RWPE2 (cell line): Measurements from ENCODE around the gene TMEM94.

ENCODE experiments used
- ATAC-seq: fragments of 200-7000 bp; cut with Tn5 transposase; 3 replicates; pipeline ENCODE4 v1.9.1; 2021; ENCODE audit warnings: low read depth
- DNase-seq: peaks from one replicate; pipeline ENCODE4 v3.0.0-alpha.2; 2020; ENCODE audit warnings: low spot score
- H3K27ac ChIP-seq: fragments of 450-650 bp; 2 replicates; pipeline ENCODE4 v1.5.1; 2017; ENCODE audit warnings: mild to moderate bottlenecking; ENCODE audit not compliant: poor library complexity, severe bottlenecking
- H3K27me3 ChIP-seq: fragments of 250-450 bp; sonication (Bioruptor Pico); 2 replicates; pipeline ENCODE4 v1.5.1; 2021; ENCODE audit warnings: mild to moderate bottlenecking, moderate library complexity; ENCODE audit not compliant: insufficient read depth, poor library complexity, severe bottlenecking
- H3K36me3 ChIP-seq: fragments of 250-450 bp; sonication (Bioruptor Pico); 2 replicates; pipeline ENCODE4 v1.5.1; 2020; ENCODE audit warnings: low read depth, mild to moderate bottlenecking, moderate library complexity
- H3K4me1 ChIP-seq: fragments of 250-450 bp; sonication (Bioruptor Pico); 2 replicates; pipeline ENCODE4 v1.5.1; 2021; ENCODE audit warnings: mild to moderate bottlenecking, moderate library complexity; ENCODE audit not compliant: insufficient read depth, poor library complexity, severe bottlenecking
- H3K4me3 ChIP-seq: fragments of 250-450 bp; sonication (Bioruptor Pico); 2 replicates; pipeline ENCODE4 v1.5.1; 2021; ENCODE audit warnings: mild to moderate bottlenecking, moderate library complexity; ENCODE audit not compliant: severe bottlenecking
- H3K9me3 ChIP-seq: fragments of 250-450 bp; sonication (Bioruptor Pico); 2 replicates; pipeline ENCODE4 v1.5.1; 2021; ENCODE audit warnings: mild to moderate bottlenecking, moderate library complexity; ENCODE audit not compliant: severe bottlenecking
- CTCF ChIP-seq: fragments of 450-650 bp; IDR thresholded peaks from one replicate; pipeline ENCODE4 v1.5.1; 2017; ENCODE audit warnings: mild to moderate bottlenecking, moderate library complexity; ENCODE audit not compliant: poor library complexity, severe bottlenecking

Gene TMEM94

GRCh38 chr17:75473246-75473645 lies 16.8 kb downstream of the TMEM94 start:
- no peak for TF ChIP-seq CTCF
- no peaks in the 10 kb centered on the region for H3K27me3 ChIP-seq
- DNase-seq (no peak), ATAC-seq (no peak)
- H3K4me1 ChIP-seq: no peaks in the 10 kb centered on the region
- peaks cover 26% of the 10 kb centered on the region for H3K36me3 ChIP-seq
- no peak overlapping the region for H3K4me3 ChIP-seq
- no peak overlapping the region for H3K27ac ChIP-seq
- H3K9me3 ChIP-seq: no peaks in the 10 kb centered on the region

GRCh38 chr17:75474736-75475135 lies 18.3 kb downstream of the TMEM94 start:
- no peaks in the 10 kb centered on the region for H3K4me1 ChIP-seq
- H3K36me3 ChIP-seq: peaks cover 26% of the 10 kb centered on the region
- no peaks in the 10 kb centered on the region for H3K27me3 ChIP-seq
- ATAC-seq (no peak), DNase-seq (no peak)
- H3K4me3 ChIP-seq: no peak overlapping the region
- H3K9me3 ChIP-seq: no peaks in the 10 kb centered on the region
- no peak overlapping the region for H3K27ac ChIP-seq
- TF ChIP-seq CTCF: no peak

GRCh38 chr17:75475144-75475835 lies 18.9 kb downstream of the TMEM94 start:
- TF ChIP-seq CTCF: no peak
- Histone ChIP-seq H3K27ac (no peak overlapping the region), H3K9me3 (no peaks in the 10 kb centered on the region), H3K27me3 (no peaks in the 10 kb centered on the region), H3K36me3 (peaks cover 26% of the 10 kb centered on the region), H3K4me1 (no peaks in the 10 kb centered on the region), H3K4me3 (no peak overlapping the region)
- 0 out of 3 replicates have a peak, but pooled peaks have one; percentile 48 for ATAC-seq
- DNase-seq: no peak

- no peak for DNase-seq
- Histone ChIP-seq H3K27ac (no peak overlapping the region), H3K36me3 (peaks cover 26% of the 10 kb centered on the region), H3K9me3 (no peaks in the 10 kb centered on the region), H3K4me1 (no peaks in the 10 kb centered on the region), H3K4me3 (no peak overlapping the region), H3K27me3 (no peaks in the 10 kb centered on the region)
- ATAC-seq: no peak
- no peak for TF ChIP-seq CTCF
These were observed 19.4 kb downstream of the TMEM94 start for GRCh38 chr17:75475851-75476250.

GRCh38 chr17:75476271-75476671 lies 19.8 kb downstream of the TMEM94 start:
- H3K27me3 ChIP-seq: no peaks in the 10 kb centered on the region
- no peaks in the 10 kb centered on the region for H3K9me3 ChIP-seq
- no peak for TF ChIP-seq CTCF
- H3K27ac ChIP-seq: no peak overlapping the region
- H3K36me3 ChIP-seq: peaks cover 26% of the 10 kb centered on the region
- ATAC-seq (no peak), DNase-seq (no peak)
- H3K4me3 ChIP-seq: no peak overlapping the region
- no peaks in the 10 kb centered on the region for H3K4me1 ChIP-seq
